ENCODE measurements around the gene TPST2.

Gene TPST2

GRCh38 chr22:26610072-26610958 lies 20.4 kb upstream of the TPST2 start:
- peak; percentile 59 for DNase-seq (ENCODE audit: low spot score)

- no peak for DNase-seq (ENCODE audit: low spot score)
Observed at GRCh38 chr22:26609287-26609686, 19.4 kb upstream of the TPST2 start.

- no peak for DNase-seq (ENCODE audit: low spot score)
Observed at GRCh38 chr22:26608129-26608528, 18.2 kb upstream of the TPST2 start.

- no peak for DNase-seq (ENCODE audit: low spot score)
Observed at GRCh38 chr22:26606611-26607010, 16.7 kb upstream of the TPST2 start.

GRCh38 chr22:26604368-26604767 lies 14.4 kb upstream of the TPST2 start:
- DNase-seq (ENCODE audit: low spot score), result no peak

GRCh38 chr22:26602127-26602526 lies 12.2 kb upstream of the TPST2 start:
- no peak for DNase-seq (ENCODE audit: low spot score)

- DNase-seq (ENCODE audit: low spot score), result no peak
Observed at GRCh38 chr22:26601726-26602125, 11.8 kb upstream of the TPST2 start.

GRCh38 chr22:26599505-26599904 lies 9.6 kb upstream of the TPST2 start:
- DNase-seq (ENCODE audit: low spot score), result no peak

- no peak for DNase-seq (ENCODE audit: low spot score)
Observed at GRCh38 chr22:26597480-26597879, 7.5 kb upstream of the TPST2 start.

GRCh38 chr22:26597026-26597425 lies 7.1 kb upstream of the TPST2 start:
- DNase-seq (ENCODE audit: low spot score), result no peak

GRCh38 chr22:26593763-26594162 lies 3.8 kb upstream of the TPST2 start:
- DNase-seq (ENCODE audit: low spot score), result no peak

- no peak for DNase-seq (ENCODE audit: low spot score)
Observed at GRCh38 chr22:26592421-26592891, 2.5 kb upstream of the TPST2 start.

GRCh38 chr22:26589367-26589844 lies 526 bp downstream of the TPST2 start:
- DNase-seq (ENCODE audit: low spot score), result no peak

- no peak for DNase-seq (ENCODE audit: low spot score)
Observed at GRCh38 chr22:26588729-26589366, 1.1 kb downstream of the TPST2 start.

GRCh38 chr22:26587991-26588613 lies 1.8 kb downstream of the TPST2 start:
- DNase-seq (ENCODE audit: low spot score), result no peak

GRCh38 chr22:26586556-26587325 lies 3.2 kb downstream of the TPST2 start:
- DNase-seq (ENCODE audit: low spot score), result no peak

- DNase-seq (ENCODE audit: low spot score), result no peak
Observed at GRCh38 chr22:26585104-26585790, 4.7 kb downstream of the TPST2 start.

GRCh38 chr22:26584010-26584409 lies 5.9 kb downstream of the TPST2 start:
- no peak for DNase-seq (ENCODE audit: low spot score)

- no peak for DNase-seq (ENCODE audit: low spot score)
Observed at GRCh38 chr22:26581633-26582168, 8.2 kb downstream of the TPST2 start.

- no peak for DNase-seq (ENCODE audit: low spot score)
Observed at GRCh38 chr22:26581026-26581425, 8.9 kb downstream of the TPST2 start.
